PC-3 (cell line): Measurements from ENCODE around the gene NKX6-2. TPM values are rescaled to one million over a fixed set of nuclear protein-coding genes. Genes with fewer than 3 reads are reported as not detected.

Source experiments
- ATAC-seq: fragments of 200-7000 bp; cut with Tn5 transposase; 2 replicates; pipeline ENCODE4 v1.9.1; 2020; ENCODE audit warnings: mild to moderate bottlenecking, moderate library complexity
- BruUV-seq: library from RNA; stranded (reverse); fragments of 400-500 nt; replicated peaks from 2 replicates; lab custom pipeline; 2021; lab: Mats Ljungman, UMichigan
- CTCF ChIA-PET: fragments of 300-600 bp; sonication (Branson Sonifier 250); formaldehyde crosslinking; loops from one replicate; lab custom pipeline; 2022; ENCODE audit warnings: antibody characterized with exemption; lab: Charles Lee
- POLR2A ChIA-PET: fragments of 300-600 bp; sonication (Branson Sonifier 250); formaldehyde crosslinking; loops from one replicate; lab custom pipeline; 2022; ENCODE audit warnings: antibody characterized with exemption; ENCODE audit not compliant: unreplicated experiment; lab: Charles Lee
- DNase-seq: peaks from one replicate; pipeline ENCODE4 v3.0.0-alpha.2; 2015
- H2AFZ ChIP-seq: fragments of 300-600 bp; sonication (generic); 2 replicates; pipeline ENCODE4 v1.6.0; 2016; ENCODE audit warnings: antibody characterized with exemption, low read length
- H3F3A ChIP-seq: fragments of 300-600 bp; sonication (generic); one replicate; pipeline ENCODE4 v1.6.0; 2017; ENCODE audit warnings: antibody characterized with exemption, low read length, control low read depth, mild to moderate bottlenecking; ENCODE audit not compliant: unreplicated experiment
- H3K27ac ChIP-seq: fragments of 300-600 bp; sonication (generic); 2 replicates; pipeline ENCODE4 v1.5.1; 2016; ENCODE audit warnings: mild to moderate bottlenecking, low read length
- H3K27me3 ChIP-seq: fragments of 300-600 bp; sonication (generic); 2 replicates; pipeline ENCODE4 v1.6.1; 2016; ENCODE audit warnings: low read length, mixed read lengths
- H3K36me3 ChIP-seq: fragments of 300-600 bp; sonication (generic); 2 replicates; pipeline ENCODE4 v1.6.1; 2016; ENCODE audit warnings: low read depth, mixed run types, low read length, mixed read lengths
- H3K4me1 ChIP-seq: fragments of 300-600 bp; sonication (generic); 2 replicates; pipeline ENCODE4 v1.5.1; 2016; ENCODE audit warnings: low read length; ENCODE audit not compliant: insufficient read depth
- H3K4me2 ChIP-seq: fragments of 300-600 bp; sonication (generic); 2 replicates; pipeline ENCODE4 v1.6.0; 2016; ENCODE audit warnings: low read length
- H3K4me3 ChIP-seq: fragments of 300-600 bp; sonication (generic); 2 replicates; pipeline ENCODE4 v1.5.1; 2016; ENCODE audit warnings: mild to moderate bottlenecking, low read length, mixed read lengths
- H3K79me2 ChIP-seq: fragments of 300-600 bp; sonication (generic); 2 replicates; pipeline ENCODE4 v1.6.1; 2017; ENCODE audit warnings: low read length, mixed read lengths
- H3K9ac ChIP-seq: fragments of 300-600 bp; sonication (generic); 2 replicates; pipeline ENCODE4 v1.6.0; 2016; ENCODE audit warnings: mild to moderate bottlenecking, low read length
- H3K9me2 ChIP-seq: fragments of 300-600 bp; sonication (generic); replicated peaks from 2 replicates; pipeline ENCODE4 v1.6.1; 2016; ENCODE audit warnings: mixed run types, low read length, mixed read lengths
- H3K9me3 ChIP-seq: fragments of 300-600 bp; sonication (generic); 2 replicates; pipeline ENCODE4 v1.6.1; 2016; ENCODE audit warnings: low read length, mixed read lengths
- H4K20me1 ChIP-seq: fragments of 300-600 bp; sonication (generic); 2 replicates; pipeline ENCODE4 v1.6.1; 2016; ENCODE audit warnings: low read length, mixed read lengths
- EZH2 ChIP-seq: fragments of 300-600 bp; sonication (generic); IDR thresholded peaks from one replicate; pipeline ENCODE4 v1.6.1; 2017; ENCODE audit warnings: antibody characterized with exemption, mild to moderate bottlenecking, low read length; ENCODE audit not compliant: unreplicated experiment
- EZH2phosphoT487 ChIP-seq: fragments of 300-600 bp; sonication (generic); IDR thresholded peaks from 2 replicates; pipeline ENCODE4 v1.6.1; 2018; ENCODE audit warnings: mild to moderate bottlenecking, antibody characterized with exemption, low read length, borderline replicate concordance
- intact Hi-C: fragments of 100-400 bp; cut with micrococcal nuclease; formaldehyde crosslinking; loops from 2 replicates; pipeline ENCODE4 v1.9.0; 2023
- total RNA-seq: library from RNA; depleted of rRNA; stranded (reverse); fragments of >200 nt; gene quantifications from 2 replicates; pipeline ENCODE4 v1.2.3, GENCODE V29; 2014
- TF ChIP-seq, protein P1 (sequence below): fragments of 300-600 bp; sonication (generic); conservative IDR thresholded peaks from 2 replicates; pipeline ENCODE4 v1.5.1; 2017; ENCODE audit warnings: antibody characterized with exemption, low read depth, mild to moderate bottlenecking, low read length

The NKX6-2 gene
- total RNA-seq, 1 experiment from 2014 or later: not detected

GRCh38 chr10:132811891-132812481 lies 26.0 kb upstream of the NKX6-2 start:
- Histone ChIP-seq H3F3A (no peaks in the 10 kb centered on the region), H3K27ac (no peak overlapping the region), H3K9me3 (no peaks in the 10 kb centered on the region), H4K20me1 (no peaks in the 10 kb centered on the region), H3K4me2 (no peak overlapping the region), H3K9me2 (no peaks in the 10 kb centered on the region), H3K4me1 (no peaks in the 10 kb centered on the region), H2AFZ (no peak overlapping the region), H3K9ac (no peak overlapping the region), H3K27me3 (peaks cover 6% of the 10 kb centered on the region), H3K36me3 (no peaks in the 10 kb centered on the region), H3K79me2 (no peaks in the 10 kb centered on the region), H3K4me3 (no peak overlapping the region)
- intact Hi-C loops: no loop called here
- ChIA-PET CTCF (no interaction called here), POLR2A (no interaction called here)
- TF ChIP-seq, protein P1, sequence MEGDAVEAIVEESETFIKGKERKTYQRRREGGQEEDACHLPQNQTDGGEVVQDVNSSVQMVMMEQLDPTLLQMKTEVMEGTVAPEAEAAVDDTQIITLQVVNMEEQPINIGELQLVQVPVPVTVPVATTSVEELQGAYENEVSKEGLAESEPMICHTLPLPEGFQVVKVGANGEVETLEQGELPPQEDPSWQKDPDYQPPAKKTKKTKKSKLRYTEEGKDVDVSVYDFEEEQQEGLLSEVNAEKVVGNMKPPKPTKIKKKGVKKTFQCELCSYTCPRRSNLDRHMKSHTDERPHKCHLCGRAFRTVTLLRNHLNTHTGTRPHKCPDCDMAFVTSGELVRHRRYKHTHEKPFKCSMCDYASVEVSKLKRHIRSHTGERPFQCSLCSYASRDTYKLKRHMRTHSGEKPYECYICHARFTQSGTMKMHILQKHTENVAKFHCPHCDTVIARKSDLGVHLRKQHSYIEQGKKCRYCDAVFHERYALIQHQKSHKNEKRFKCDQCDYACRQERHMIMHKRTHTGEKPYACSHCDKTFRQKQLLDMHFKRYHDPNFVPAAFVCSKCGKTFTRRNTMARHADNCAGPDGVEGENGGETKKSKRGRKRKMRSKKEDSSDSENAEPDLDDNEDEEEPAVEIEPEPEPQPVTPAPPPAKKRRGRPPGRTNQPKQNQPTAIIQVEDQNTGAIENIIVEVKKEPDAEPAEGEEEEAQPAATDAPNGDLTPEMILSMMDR: no peak
- no peak for TF ChIP-seq EZH2phosphoT487
- no peak for TF ChIP-seq EZH2
- no peak for DNase-seq
- ATAC-seq: no peak
- no TSS peak for BruUV-seq

GRCh38 chr10:132810807-132811700 lies 25.1 kb upstream of the NKX6-2 start:
- no peaks in the 10 kb centered on the region for H3K27me3 ChIP-seq
- no TSS peak for BruUV-seq
- H3K4me2 ChIP-seq: no peak overlapping the region
- H3K27ac ChIP-seq: no peak overlapping the region
- ChIA-PET CTCF (no interaction called here), POLR2A (no interaction called here)
- DNase-seq: no peak
- H3K9me3 ChIP-seq: no peaks in the 10 kb centered on the region
- H4K20me1 ChIP-seq: no peaks in the 10 kb centered on the region
- H3K9me2 ChIP-seq: no peaks in the 10 kb centered on the region
- H2AFZ ChIP-seq: no peak overlapping the region
- no peak overlapping the region for H3K4me3 ChIP-seq
- no peak for ATAC-seq
- no peaks in the 10 kb centered on the region for H3K79me2 ChIP-seq
- no peaks in the 10 kb centered on the region for H3K4me1 ChIP-seq
- TF ChIP-seq, protein P1: no peak
- TF ChIP-seq EZH2phosphoT487: no peak
- no peak for TF ChIP-seq EZH2
- no peaks in the 10 kb centered on the region for H3F3A ChIP-seq
- no peaks in the 10 kb centered on the region for H3K36me3 ChIP-seq
- H3K9ac ChIP-seq: no peak overlapping the region
- intact Hi-C loops: no loop called here
